HL-60 (cell line): Measurements from ENCODE around the gene MRAP2.

ENCODE experiments used
- DNase-seq, 2 experiments: peaks; one replicate each; pipeline ENCODE4 v3.0.0-alpha.2; 2010 to 2020; ENCODE audit warnings: low read depth in 1 of 2, low spot score in 1 of 2
- H3K27ac ChIP-seq: fragments of 250-450 bp; sonication (Bioruptor Pico); replicated peaks from 2 replicates; pipeline ENCODE4 v1.5.1; 2020; ENCODE audit warnings: mild to moderate bottlenecking, moderate library complexity
- H3K27me3 ChIP-seq: fragments of 250-450 bp; sonication (Bioruptor Pico); 2 replicates; pipeline ENCODE4 v1.5.1; 2021; ENCODE audit warnings: mild to moderate bottlenecking, moderate library complexity; ENCODE audit not compliant: insufficient read depth, poor library complexity, severe bottlenecking
- H3K4me3 ChIP-seq: replicated peaks from 2 replicates; pipeline ENCODE4 v1.5.1; 2011; ENCODE audit warnings: mild to moderate bottlenecking, control low read depth, low read length; ENCODE audit not compliant: insufficient read depth
- CTCF ChIP-seq: IDR thresholded peaks from one replicate; pipeline ENCODE4 v1.5.1; 2011; ENCODE audit warnings: low read length, control low read depth, inconsistent platforms; ENCODE audit not compliant: insufficient read depth
- GABPA ChIP-seq: IDR thresholded peaks from 2 replicates; pipeline ENCODE4 v1.6.1; 2012; ENCODE audit warnings: low read depth
- POLR2AphosphoS5 ChIP-seq: IDR thresholded peaks from 2 replicates; pipeline ENCODE4 v1.6.1; 2012; ENCODE audit warnings: low read depth
- REST ChIP-seq: IDR thresholded peaks from 2 replicates; pipeline ENCODE4 v1.6.1; 2012; ENCODE audit warnings: low read depth; ENCODE audit not compliant: insufficient replicate concordance
- SPI1 ChIP-seq: IDR thresholded peaks from 2 replicates; pipeline ENCODE4 v1.6.1; 2012; ENCODE audit warnings: low read depth, mild to moderate bottlenecking, borderline replicate concordance

Gene MRAP2

GRCh38 chr6:84062519-84063154 lies 29.1 kb downstream of the MRAP2 start:
- H3K4me3 ChIP-seq = no peak overlapping the region
- H3K27ac ChIP-seq = no peak overlapping the region
- TF ChIP-seq CTCF (no peak), REST (no peak), POLR2AphosphoS5 (no peak), GABPA (no peak), SPI1 (no peak)
- no peaks in the 10 kb centered on the region for H3K27me3 ChIP-seq
- no peak for DNase-seq

GRCh38 chr6:84065693-84066290 lies 32.2 kb downstream of the MRAP2 start:
- no peak for DNase-seq
- Histone ChIP-seq H3K4me3 (no peak overlapping the region), H3K27ac (no peak overlapping the region), H3K27me3 (no peaks in the 10 kb centered on the region)
- TF ChIP-seq CTCF = no peak
- TF ChIP-seq REST = no peak

GRCh38 chr6:84066536-84066935 lies 33.0 kb downstream of the MRAP2 start:
- H3K4me3 ChIP-seq = no peak overlapping the region
- DNase-seq = no peak
- no peak for TF ChIP-seq CTCF
- TF ChIP-seq SPI1 = no peak
- no peak for TF ChIP-seq REST
- TF ChIP-seq GABPA = no peak
- TF ChIP-seq POLR2AphosphoS5 = no peak
- H3K27ac ChIP-seq = no peak overlapping the region
- H3K27me3 ChIP-seq = no peaks in the 10 kb centered on the region
